GM19455 (cell line): ENCODE data around the gene DNA2.

Experiments
- ATAC-seq: cut with Tn5 transposase; IDR thresholded peaks from one replicate; pipeline ENCODE4 v1.9.1; 2021; ENCODE audit not compliant: unreplicated experiment

DNA2 gene

DNA sequence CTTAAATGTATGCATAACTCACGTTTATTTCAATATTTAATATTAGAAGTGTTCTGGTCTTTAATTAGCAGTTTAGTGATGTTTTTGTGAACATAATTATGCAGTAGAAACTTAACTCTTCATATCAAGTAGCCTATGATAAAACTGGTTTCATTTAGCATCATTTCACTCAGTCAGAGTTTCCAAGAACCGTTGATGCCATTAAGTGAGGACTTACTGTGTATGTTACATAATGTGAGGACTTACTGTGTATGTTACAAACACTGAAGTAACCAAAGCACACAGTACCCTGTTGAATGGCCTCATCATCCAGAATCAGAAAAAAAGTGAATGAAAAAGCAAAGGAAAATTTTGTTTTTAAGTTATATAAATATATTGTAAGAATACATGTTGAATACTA, 106.2 kb downstream of the DNA2 start:
- ATAC-seq: no peak

DNA sequence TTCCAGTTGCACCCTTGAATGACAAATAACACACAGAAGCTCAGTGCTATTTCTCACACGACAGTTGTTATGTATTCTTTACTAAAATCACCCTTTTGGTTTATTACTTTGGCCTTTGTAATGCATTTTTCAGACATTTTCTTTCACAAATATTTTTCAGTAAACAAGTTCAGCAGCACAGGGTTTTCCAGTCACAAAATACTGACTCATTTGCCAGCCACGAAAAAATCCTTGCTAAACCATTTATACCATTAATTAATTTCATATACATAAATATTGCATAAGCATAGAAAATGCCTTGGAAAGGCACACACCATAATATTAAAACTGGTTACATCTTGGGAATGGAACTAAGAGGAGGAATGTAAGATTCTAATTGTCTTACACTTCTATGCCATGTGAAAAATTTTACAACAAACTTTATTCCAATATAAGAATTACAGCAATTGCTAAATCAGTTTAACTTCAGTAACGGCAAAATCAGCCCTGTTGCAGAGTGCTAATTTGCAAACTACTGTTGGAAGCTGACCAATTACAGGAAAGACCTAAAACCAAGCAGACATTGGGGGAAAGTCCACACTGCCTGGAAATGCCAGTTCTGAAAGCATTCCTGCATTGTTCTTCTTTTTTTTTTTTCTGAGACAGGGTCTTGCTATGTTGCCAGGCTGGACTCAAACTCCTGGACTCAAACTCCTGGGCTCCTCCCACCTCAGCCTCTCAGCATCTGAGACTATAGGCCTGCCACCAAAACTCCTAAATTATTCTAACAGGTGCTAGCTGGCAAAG, 107.5 kb downstream of the DNA2 start:
- ATAC-seq: no peak
